GM19099 (cell line): ENCODE results near the gene SCRN3.

ENCODE experiments used
- POLR2A ChIP-seq: IDR thresholded peaks from 3 replicates; pipeline ENCODE4 v1.6.1; 2011; ENCODE audit warnings: low read depth; ENCODE audit not compliant: insufficient read length; ENCODE audit errors: extremely low read depth

SCRN3 gene

DNA sequence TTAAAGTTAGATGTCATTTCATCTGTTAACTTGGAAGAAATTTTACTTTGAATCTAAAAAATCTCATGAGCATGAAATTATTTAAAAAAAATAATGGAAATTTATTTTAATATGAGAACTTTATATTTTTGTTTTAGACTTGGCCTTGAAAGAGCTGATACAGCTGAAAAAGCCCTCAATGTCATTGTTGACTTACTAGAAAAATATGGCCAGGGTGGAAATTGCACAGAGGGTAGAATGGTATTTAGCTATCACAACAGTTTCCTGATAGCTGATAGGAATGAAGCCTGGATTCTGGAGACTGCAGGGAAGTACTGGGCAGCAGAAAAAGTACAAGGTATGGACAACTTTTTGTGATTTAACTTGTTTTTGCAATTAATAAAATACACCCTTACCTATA lies 5.3 kb downstream of the SCRN3 start:
- TF ChIP-seq POLR2A = no peak

DNA sequence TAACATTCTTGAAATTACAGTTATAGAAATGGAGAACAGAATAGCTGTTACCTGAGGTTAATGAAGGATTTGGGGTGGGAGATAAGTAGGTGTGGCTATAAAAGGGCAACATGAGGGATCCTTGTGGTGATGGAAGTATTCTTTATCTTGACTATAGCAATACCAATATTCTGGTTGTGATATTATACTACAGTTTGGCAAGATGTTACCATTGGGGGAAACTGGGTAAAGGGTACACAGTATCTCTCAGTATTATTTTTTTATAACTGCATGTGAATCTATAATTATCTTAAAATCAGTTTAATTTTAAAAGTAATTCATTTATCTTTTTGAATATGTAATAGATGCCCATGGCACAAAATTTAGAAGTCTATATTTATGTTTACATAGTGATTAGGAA lies 8.1 kb downstream of the SCRN3 start:
- no peak for TF ChIP-seq POLR2A

DNA sequence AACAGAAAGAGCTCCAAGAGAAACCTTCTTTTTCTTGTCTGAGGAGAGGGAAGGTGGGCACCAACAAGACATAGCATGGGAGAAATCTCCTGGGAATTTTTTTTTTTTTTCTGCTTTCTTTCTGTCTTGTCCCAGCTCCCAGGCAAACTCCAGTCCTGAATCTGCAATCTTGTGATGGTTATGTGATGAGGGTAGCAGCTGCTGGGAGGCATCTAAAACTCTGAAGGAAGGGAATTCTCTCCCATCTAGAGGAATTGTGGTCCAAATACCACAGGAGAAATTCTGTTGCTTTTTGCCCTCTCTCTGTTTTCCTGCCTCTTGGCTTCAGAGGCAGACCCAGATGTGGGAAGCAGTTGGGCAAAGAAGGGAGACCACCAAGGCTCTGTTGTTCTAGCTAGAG lies 16.7 kb downstream of the SCRN3 start:
- TF ChIP-seq POLR2A = no peak

DNA sequence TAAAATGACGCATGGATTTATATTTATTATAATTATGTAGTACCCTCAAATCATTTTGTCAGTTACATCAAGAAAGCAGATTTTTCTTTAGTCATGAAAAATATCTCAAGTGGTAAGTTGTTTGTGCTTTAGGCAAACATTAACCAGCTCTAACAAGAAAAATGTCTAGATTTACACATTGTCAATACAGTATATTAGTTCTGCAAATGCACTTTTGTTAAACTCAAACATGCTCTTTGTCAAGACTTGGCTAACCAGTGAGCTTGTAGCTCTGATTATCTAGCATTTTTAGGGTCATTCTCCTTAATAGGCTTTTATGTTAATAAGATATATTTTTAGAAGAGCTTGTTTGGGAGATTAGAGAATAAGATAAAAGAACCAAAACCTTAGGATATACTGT lies 32.7 kb downstream of the SCRN3 start:
- no peak for TF ChIP-seq POLR2A

DNA sequence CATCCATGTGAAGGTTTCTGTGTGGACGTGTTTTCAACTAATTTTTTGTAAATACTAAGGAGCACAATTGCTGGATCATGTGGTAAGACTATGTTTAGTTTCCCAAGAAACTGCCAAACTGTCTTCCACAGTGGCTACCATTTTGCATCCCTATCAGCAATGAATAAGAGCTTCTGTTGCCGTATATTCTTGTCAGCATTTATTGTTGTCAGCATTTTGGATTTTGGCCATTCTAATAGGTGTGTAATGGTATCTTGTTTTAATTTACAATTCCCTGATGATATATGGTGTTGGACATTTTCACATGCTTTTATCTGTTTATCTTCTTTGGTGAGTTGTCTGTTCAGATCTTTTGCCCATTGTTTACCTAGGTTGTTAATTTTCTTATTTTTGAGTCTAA lies 34.5 kb downstream of the SCRN3 start:
- no peak for TF ChIP-seq POLR2A

DNA sequence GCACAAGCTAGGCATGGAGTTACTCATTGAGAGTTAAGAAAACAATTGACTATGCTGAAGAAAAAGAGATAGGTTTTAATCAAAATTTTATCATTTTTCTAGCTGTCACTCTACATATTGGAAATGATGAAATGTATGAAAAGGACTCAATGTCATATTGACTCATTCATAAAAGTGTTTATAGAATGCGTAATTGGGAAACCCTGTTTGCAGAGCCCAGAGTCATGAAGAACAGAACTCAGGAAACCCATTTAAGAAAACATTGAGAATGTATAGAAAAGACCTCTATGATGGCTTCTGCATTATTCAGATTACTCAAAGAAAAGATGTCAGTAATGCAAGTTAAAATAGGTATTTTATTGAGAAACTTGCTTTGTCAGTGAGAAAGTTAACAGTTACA lies 36.4 kb downstream of the SCRN3 start:
- no peak for TF ChIP-seq POLR2A

DNA sequence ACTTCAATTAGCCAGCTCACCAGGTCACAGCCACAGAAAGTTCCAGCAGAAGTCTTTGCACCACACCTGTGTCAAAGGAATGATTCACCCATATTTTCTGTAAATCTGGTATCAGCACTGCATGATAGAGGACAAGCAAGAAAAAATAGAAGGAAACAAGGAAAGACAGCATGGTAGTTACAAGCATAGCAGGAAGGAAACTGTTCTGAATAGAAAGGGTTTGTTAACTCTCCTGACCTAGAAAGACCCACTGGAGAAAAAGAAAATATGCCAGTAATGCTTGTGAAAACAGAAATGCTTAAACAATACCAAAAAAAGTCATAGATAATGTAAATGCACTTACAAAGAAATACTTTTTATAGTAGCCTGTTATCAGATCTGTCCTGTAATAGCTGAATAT lies 40.8 kb downstream of the SCRN3 start:
- TF ChIP-seq POLR2A = no peak

DNA sequence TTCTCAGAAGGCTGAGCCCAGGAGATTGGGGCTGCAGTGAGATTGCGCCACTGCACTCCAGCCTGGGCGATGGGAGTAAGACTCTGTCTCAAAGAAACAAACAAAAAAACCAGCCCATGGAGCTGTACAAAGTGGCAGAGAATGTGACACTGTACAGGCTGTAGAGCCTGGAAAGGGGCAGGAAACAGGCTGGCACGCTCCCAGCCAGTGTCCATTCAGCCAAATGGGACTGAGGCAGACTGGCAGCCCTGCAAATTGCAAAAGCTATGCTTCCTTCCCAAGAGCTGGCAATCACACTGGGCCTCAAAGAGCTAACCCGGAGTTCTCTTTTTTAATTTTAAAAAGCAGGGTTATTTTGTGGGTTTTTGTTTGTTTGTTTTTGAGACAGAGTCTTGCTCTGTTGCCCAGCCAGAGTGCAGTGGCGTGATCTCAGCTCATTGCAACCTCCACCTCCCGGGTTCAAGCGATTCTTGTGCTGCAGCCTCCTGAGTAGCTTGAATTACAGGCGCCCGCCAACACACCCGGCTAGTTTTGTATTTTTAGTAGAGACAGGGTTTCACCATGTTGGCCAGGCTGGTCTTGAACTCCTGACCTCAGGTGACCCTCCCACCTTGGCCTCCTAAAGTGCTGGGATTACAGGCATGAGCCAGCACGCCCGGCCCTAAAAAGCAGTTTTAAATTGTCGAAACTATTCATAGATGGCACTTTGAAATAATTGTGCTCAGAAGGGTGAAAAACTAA lies 42.8 kb downstream of the SCRN3 start:
- no peak for TF ChIP-seq POLR2A

DNA sequence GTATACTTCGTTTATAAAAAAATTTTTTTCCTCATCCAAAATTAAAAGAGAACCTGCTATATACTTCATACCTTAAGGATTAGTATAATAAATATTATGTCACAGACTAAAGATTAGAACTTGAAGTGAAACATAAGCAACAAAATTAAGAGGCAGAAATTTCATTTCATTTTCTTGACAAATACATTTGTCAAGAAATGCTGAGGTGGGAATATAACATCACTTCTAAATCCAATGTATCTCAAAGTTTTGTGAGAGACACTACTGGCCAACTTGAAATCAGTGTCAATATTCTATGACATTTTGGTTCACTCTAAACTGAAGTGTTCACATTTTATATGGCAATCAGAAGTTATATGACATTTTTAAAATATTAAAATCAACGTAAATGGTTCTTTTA lies 43.8 kb downstream of the SCRN3 start:
- TF ChIP-seq POLR2A = no peak

DNA sequence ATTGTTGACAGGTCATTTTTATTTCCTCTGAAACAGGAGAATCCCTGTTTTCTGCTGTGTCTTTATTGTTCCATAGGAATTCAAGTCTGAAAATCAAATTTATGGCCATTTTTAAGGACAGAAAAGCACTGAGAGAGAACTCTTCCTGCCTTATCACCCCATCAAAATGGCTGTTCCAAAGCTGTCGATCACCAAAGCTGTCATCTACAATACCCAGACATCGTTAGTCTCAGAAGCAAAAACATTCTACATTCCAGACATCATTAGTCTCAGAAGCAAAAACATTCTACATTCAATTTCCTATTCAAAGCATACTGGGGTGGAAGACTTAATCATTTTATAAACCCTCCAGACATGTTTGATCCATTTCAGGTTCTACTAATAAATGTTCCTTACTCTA lies 44.4 kb downstream of the SCRN3 start:
- no peak for TF ChIP-seq POLR2A

DNA sequence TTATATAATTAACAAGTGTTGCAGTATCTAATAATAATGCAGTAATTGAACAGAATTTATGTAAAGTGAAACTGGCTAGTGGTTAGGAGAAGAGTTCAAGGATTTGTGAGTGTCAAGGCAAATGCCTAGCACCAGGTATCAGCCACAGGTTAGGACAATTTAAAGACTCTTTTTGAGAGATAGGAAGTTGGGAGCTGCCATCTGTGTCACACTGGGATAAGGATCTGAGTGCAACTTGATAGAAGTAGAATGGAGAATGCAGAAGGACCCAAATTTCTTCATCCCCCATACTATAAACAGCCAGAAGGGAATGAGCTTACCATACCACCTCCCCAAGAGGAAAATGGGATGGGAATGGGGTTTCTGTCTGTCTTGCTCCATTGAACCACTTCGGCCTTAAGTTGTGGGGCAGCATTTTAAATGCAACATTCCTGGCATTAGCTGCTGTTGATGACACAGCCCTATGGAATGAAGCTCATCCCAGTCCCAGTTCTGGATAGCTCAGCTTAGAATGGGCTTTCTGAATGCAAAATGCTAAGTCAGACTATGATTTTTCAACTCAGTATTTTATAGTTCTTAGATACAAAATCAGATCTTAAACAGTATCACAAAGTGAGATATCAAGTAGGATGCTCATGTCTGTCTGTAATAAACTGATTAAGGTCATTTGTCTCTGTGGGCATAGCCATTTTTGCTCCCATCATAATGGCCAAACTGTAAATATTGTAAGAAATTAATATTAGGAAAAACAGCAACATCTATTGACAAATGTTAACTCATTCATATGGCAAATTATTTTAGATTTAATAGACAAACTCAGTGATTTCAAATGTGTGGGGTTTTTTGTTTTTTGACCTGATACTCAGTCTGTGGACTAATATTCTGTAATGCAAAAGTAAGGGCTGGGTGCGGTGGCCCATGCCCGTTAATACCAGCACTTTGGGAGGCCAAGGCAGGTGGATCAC lies 47.3 kb downstream of the SCRN3 start:
- TF ChIP-seq POLR2A = no peak

DNA sequence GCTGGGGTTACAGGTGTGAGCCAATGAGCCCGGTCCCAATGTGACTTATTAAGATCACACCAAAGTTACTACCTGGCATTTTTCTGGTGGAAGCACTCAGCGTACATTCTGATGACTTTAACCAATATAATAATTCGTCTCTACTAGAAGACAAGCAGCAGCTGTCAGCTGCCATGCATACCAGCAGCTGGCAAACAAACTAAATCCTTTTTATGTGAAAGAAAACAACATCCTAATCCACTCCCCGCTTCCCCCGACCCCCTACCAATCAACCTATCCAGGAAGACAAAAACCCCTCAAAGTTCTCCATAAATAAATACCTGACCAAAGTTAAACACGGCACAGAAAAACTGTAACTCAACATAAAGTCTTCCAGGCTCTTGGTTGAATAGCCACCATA lies 49.2 kb downstream of the SCRN3 start:
- TF ChIP-seq POLR2A = no peak

DNA sequence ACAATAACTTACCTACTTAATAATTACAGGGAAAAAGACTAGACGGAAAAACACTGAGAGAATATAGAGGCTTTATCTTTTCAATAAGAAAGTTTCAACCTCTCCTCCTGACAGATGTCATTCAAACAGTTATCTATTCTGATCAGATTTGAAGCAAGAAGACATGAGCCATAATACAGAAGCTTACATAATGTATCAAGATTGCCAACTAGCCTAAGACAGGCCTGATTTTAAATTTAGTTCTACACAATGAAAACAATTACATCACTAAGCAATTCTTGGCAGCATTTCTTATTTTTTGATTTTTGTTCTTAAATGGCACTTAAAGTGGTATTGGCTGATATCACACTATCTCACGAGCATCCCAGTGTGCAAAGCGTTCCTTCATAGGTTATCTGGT lies 49.7 kb downstream of the SCRN3 start:
- TF ChIP-seq POLR2A = no peak

DNA sequence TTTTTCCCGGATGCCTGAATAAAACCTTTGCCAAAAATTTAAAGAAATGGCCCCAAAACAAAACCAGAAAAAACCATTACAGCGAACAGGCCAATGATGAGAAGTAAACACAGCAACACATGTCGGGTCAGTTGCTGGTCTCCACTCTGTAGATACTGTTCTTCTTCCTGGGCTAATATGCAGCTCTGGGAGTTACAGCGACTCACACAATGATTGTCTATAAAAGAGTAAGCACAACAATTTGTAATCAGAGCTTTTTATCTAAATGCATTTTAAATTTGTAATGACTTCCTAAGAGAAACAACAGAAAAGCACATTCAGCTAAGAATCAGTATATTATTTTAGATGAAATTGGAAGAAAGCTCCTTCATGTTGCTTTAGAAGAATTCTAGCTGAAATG lies 51.0 kb downstream of the SCRN3 start:
- no peak for TF ChIP-seq POLR2A

DNA sequence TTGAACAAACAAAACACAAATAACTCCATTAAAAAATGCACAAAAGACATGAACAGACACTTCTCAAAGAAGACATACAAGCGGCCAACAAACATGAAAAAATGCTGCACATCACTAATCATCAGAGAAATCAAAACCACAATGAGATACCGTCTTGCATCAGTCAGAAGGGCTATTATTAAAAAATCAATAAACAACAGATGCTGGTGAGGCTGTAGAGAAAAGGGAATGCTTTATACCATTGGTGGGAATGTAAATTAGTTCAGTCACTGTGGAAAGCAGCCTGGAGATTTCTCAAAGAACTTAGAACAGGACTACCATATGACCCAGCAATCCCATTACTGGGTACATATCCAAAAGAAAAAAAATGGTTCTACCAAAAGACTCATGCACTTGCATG lies 53.5 kb downstream of the SCRN3 start:
- no peak for TF ChIP-seq POLR2A
